Activated CD4-positive, alpha-beta memory T cell treated with anti-CD3 and anti-CD28 coated beads, Interleukin-2, amount 10 ng/mL, durations not matched to agents 7 days and 5 days (primary cell): ENCODE measurements around the gene MEX3A. TPM values are rescaled to one million over a fixed set of nuclear protein-coding genes. Genes with fewer than 3 reads are reported as not detected.
"Not testable (repeated sequence)": the region's sequence is repeated elsewhere in the genome, so short reads cannot be mapped to it uniquely, and the experiment has no call there.

Experiments
- CTCF ChIA-PET: fragments of 350-600 bp; sonication (Branson Sonifier 250); formaldehyde crosslinking; loops from one replicate; lab custom pipeline; 2021; ENCODE audit warnings: antibody characterized with exemption, inconsistent platforms; lab: Charles Lee
- POLR2A ChIA-PET: fragments of 350-600 bp; sonication (Branson Sonifier 250); formaldehyde crosslinking; loops from one replicate; lab custom pipeline; 2021; ENCODE audit warnings: antibody characterized with exemption; lab: Charles Lee
- DNase-seq: peaks from one replicate; pipeline ENCODE4 v3.0.0-alpha.2; 2020
- H3K27ac Mint-ChIP-seq: one replicate; pipeline ENCODE4 v1.8.0; 2021; ENCODE audit warnings: mild to moderate bottlenecking, mixed read lengths
- H3K27me3 Mint-ChIP-seq: one replicate; pipeline ENCODE4 v1.8.0; 2021; ENCODE audit warnings: mixed read lengths
- H3K36me3 Mint-ChIP-seq: one replicate; pipeline ENCODE4 v1.8.0; 2021; ENCODE audit warnings: low read depth, mixed read lengths
- H3K4me1 Mint-ChIP-seq: one replicate; pipeline ENCODE4 v1.8.0; 2021; ENCODE audit warnings: mixed read lengths
- H3K4me3 Mint-ChIP-seq: one replicate; pipeline ENCODE4 v1.8.0; 2021; ENCODE audit warnings: mild to moderate bottlenecking, mixed read lengths
- H3K9me3 Mint-ChIP-seq: one replicate; pipeline ENCODE4 v1.8.0; 2021; ENCODE audit warnings: mixed read lengths
- total RNA-seq, 2 experiments: library from RNA; stranded (reverse); gene quantifications; one replicate each; pipeline ENCODE4 v1.2.3, GENCODE V29; 2021

MEX3A gene
- total RNA-seq, 2 experiments from 2014 or later = 0.05 TPM; not detected in 1

GRCh38 chr1:156123356-156124196 is 41.3 kb upstream of the MEX3A start:
- Mint-ChIP-seq H3K27me3 (no peaks in the 10 kb centered on the region), H3K27ac (peak overlapping the region; percentile 78), H3K4me3 (peak overlapping the region; percentile 6), H3K9me3 (no peaks in the 10 kb centered on the region), H3K4me1 (peaks cover 85% of the 10 kb centered on the region), H3K36me3 (peaks cover 2% of the 10 kb centered on the region)
- ChIA-PET CTCF (interaction anchor here (2.1 to 11.4 kb wide), 3 partner anchors 8 to 31 kb away, joined by 7 to 612 read pairs (median 98); partner anchors contain the start of gene LMNA), POLR2A (interaction anchor here (1.5 to 8.9 kb wide), 2 partner anchors 8 to 24 kb away, joined by 4 to 111 read pairs; partner anchors contain the start of gene LMNA)
- DNase-seq = peak; percentile 61

GRCh38 chr1:156122519-156123355 is 40.5 kb upstream of the MEX3A start:
- H3K36me3 Mint-ChIP-seq = peaks cover 2% of the 10 kb centered on the region
- H3K9me3 Mint-ChIP-seq = no peaks in the 10 kb centered on the region
- POLR2A ChIA-PET = interaction anchor here (1.5 to 8.9 kb wide), 3 partner anchors 7 to 25 kb away, joined by 4 to 111 read pairs (median 29); partner anchors contain the start of gene LMNA
- H3K27ac Mint-ChIP-seq = peak overlapping the region; percentile 78
- H3K27me3 Mint-ChIP-seq = no peaks in the 10 kb centered on the region
- CTCF ChIA-PET = interaction anchor here (2.1 to 11.4 kb wide), 2 partner anchors 16 to 30 kb away, joined by 7 to 612 read pairs; no protein-coding TSS in a partner anchor
- peaks cover 83% of the 10 kb centered on the region for H3K4me1 Mint-ChIP-seq
- DNase-seq = no peak
- H3K4me3 Mint-ChIP-seq = no peak overlapping the region

GRCh38 chr1:156122086-156122485 is 39.8 kb upstream of the MEX3A start:
- ChIA-PET POLR2A (interaction anchor here (4.7 kb wide), 1 partner anchor 25 kb away, joined by 29 read pairs; no protein-coding TSS in a partner anchor), CTCF (interaction anchor here (2.1 to 11.4 kb wide), 2 partner anchors 15 to 29 kb away, joined by 7 to 612 read pairs; no protein-coding TSS in a partner anchor)
- no peaks in the 10 kb centered on the region for H3K27me3 Mint-ChIP-seq
- H3K36me3 Mint-ChIP-seq = peaks cover 2% of the 10 kb centered on the region
- no peaks in the 10 kb centered on the region for H3K9me3 Mint-ChIP-seq
- no peak overlapping the region for H3K4me3 Mint-ChIP-seq
- no peak for DNase-seq
- peaks cover 77% of the 10 kb centered on the region for H3K4me1 Mint-ChIP-seq
- H3K27ac Mint-ChIP-seq = no peak overlapping the region

- CTCF ChIA-PET = interaction anchor here (0.7 to 11.4 kb wide), 3 partner anchors 26 to 160 kb away, joined by 3 to 612 read pairs (median 86); no protein-coding TSS in a partner anchor
- POLR2A ChIA-PET = interaction anchor here (4.7 kb wide), 1 partner anchor 24 kb away, joined by 29 read pairs; no protein-coding TSS in a partner anchor
- Mint-ChIP-seq H3K4me1 (peaks cover 73% of the 10 kb centered on the region), H3K36me3 (peaks cover 2% of the 10 kb centered on the region), H3K9me3 (no peaks in the 10 kb centered on the region), H3K27ac (no peak overlapping the region), H3K27me3 (no peaks in the 10 kb centered on the region), H3K4me3 (no peak overlapping the region)
- DNase-seq = no peak
These were observed 39.2 kb upstream of the MEX3A start for GRCh38 chr1:156121457-156121856.

GRCh38 chr1:156121005-156121404 is 38.7 kb upstream of the MEX3A start:
- peaks cover 73% of the 10 kb centered on the region for H3K4me1 Mint-ChIP-seq
- H3K27me3 Mint-ChIP-seq = not testable (repeated sequence)

GRCh38 chr1:156120318-156120717 is 38.1 kb upstream of the MEX3A start:
- H3K4me3 Mint-ChIP-seq = no peak overlapping the region
- peaks cover 2% of the 10 kb centered on the region for H3K36me3 Mint-ChIP-seq
- H3K4me1 Mint-ChIP-seq = peaks cover 74% of the 10 kb centered on the region
- no peaks in the 10 kb centered on the region for H3K9me3 Mint-ChIP-seq
- ChIA-PET CTCF (interaction anchor here (8.0 to 9.8 kb wide), 2 partner anchors 7 to 25 kb away, joined by 86 to 98 read pairs; no protein-coding TSS in a partner anchor), POLR2A (interaction anchor here (0.9 to 4.7 kb wide), 4 partner anchors 9 to 23 kb away, joined by 3 to 29 read pairs (median 5); no protein-coding TSS in a partner anchor)
- no peaks in the 10 kb centered on the region for H3K27me3 Mint-ChIP-seq
- DNase-seq = no peak
- H3K27ac Mint-ChIP-seq = no peak overlapping the region

More at GRCh38 chr1:156121005-156121404, 38.7 kb upstream of the MEX3A start:
- not testable (repeated sequence) for DNase-seq, H3K27ac Mint-ChIP-seq, H3K4me3 Mint-ChIP-seq, H3K9me3 Mint-ChIP-seq, H3K36me3 Mint-ChIP-seq
- ChIA-PET POLR2A (interaction anchor here (0.9 to 4.7 kb wide), 3 partner anchors 10 to 24 kb away, joined by 3 to 29 read pairs (median 5); no protein-coding TSS in a partner anchor), CTCF (interaction anchor here (8.0 kb wide), 1 partner anchor 25 kb away, joined by 86 read pairs; no protein-coding TSS in a partner anchor)

GRCh38 chr1:156119503-156120209 is 37.4 kb upstream of the MEX3A start:
- H3K27me3 Mint-ChIP-seq = no peaks in the 10 kb centered on the region
- peaks cover 73% of the 10 kb centered on the region for H3K4me1 Mint-ChIP-seq
- H3K4me3 Mint-ChIP-seq = no peak overlapping the region
- peaks cover 2% of the 10 kb centered on the region for H3K36me3 Mint-ChIP-seq
- H3K9me3 Mint-ChIP-seq = no peaks in the 10 kb centered on the region
- ChIA-PET CTCF (interaction anchor here (0.9 to 9.8 kb wide), 3 partner anchors 8 to 29 kb away, joined by 4 to 98 read pairs (median 86); no protein-coding TSS in a partner anchor), POLR2A (interaction anchor here (1.7 to 9.2 kb wide), 5 partner anchors 7 to 22 kb away, joined by 5 to 111 read pairs (median 12); no protein-coding TSS in a partner anchor)
- DNase-seq = no peak
- H3K27ac Mint-ChIP-seq = peak overlapping the region; percentile 2

GRCh38 chr1:156118177-156118868 is 36.1 kb upstream of the MEX3A start:
- no peak for DNase-seq
- peaks cover 7% of the 10 kb centered on the region for H3K27me3 Mint-ChIP-seq
- no peaks in the 10 kb centered on the region for H3K9me3 Mint-ChIP-seq
- H3K36me3 Mint-ChIP-seq = peaks cover 5% of the 10 kb centered on the region
- H3K27ac Mint-ChIP-seq = peak overlapping the region; percentile 67
- POLR2A ChIA-PET = interaction anchor here (0.6 to 9.2 kb wide), 5 partner anchors 9 to 94 kb away, joined by 3 to 111 read pairs (median 12); partner anchors contain the start of gene PMF1
- CTCF ChIA-PET = interaction anchor here (8.0 to 9.8 kb wide), 2 partner anchors 9 to 23 kb away, joined by 86 to 98 read pairs; no protein-coding TSS in a partner anchor
- peak overlapping the region; percentile 52 for H3K4me3 Mint-ChIP-seq
- peaks cover 71% of the 10 kb centered on the region for H3K4me1 Mint-ChIP-seq

- peak overlapping the region; percentile 52 for H3K4me3 Mint-ChIP-seq
- peaks cover 67% of the 10 kb centered on the region for H3K4me1 Mint-ChIP-seq
- peaks cover 10% of the 10 kb centered on the region for H3K27me3 Mint-ChIP-seq
- POLR2A ChIA-PET = interaction anchor here (0.6 to 9.2 kb wide), 5 partner anchors 9 to 95 kb away, joined by 3 to 111 read pairs (median 6); partner anchors contain the start of gene PMF1
- H3K27ac Mint-ChIP-seq = peak overlapping the region; percentile 67
- no peak for DNase-seq
- H3K36me3 Mint-ChIP-seq = peaks cover 5% of the 10 kb centered on the region
- no peaks in the 10 kb centered on the region for H3K9me3 Mint-ChIP-seq
- CTCF ChIA-PET = interaction anchor here (2.5 to 9.8 kb wide), 3 partner anchors 10 to 22 kb away, joined by 8 to 98 read pairs (median 86); no protein-coding TSS in a partner anchor
These were observed 35.3 kb upstream of the MEX3A start for GRCh38 chr1:156117414-156118176.

GRCh38 chr1:156116731-156117130 is 34.5 kb upstream of the MEX3A start:
- H3K36me3 Mint-ChIP-seq, DNase-seq, H3K9me3 Mint-ChIP-seq: not testable (repeated sequence)
- Mint-ChIP-seq H3K4me1 (peaks cover 65% of the 10 kb centered on the region), H3K27me3 (peaks cover 13% of the 10 kb centered on the region), H3K27ac (peak overlapping the region; percentile 66), H3K4me3 (peak overlapping the region; percentile 95)
- ChIA-PET CTCF (interaction anchor here (2.5 to 9.8 kb wide), 3 partner anchors 10 to 21 kb away, joined by 8 to 98 read pairs (median 86); no protein-coding TSS in a partner anchor), POLR2A (interaction anchor here (0.9 to 9.2 kb wide), 3 partner anchors 10 to 20 kb away, joined by 6 to 111 read pairs (median 73); no protein-coding TSS in a partner anchor)
